Right renal pelvis (tissue), 4 donors: ENCODE measurements around the gene SP7. TPM values are rescaled to one million over a fixed set of nuclear protein-coding genes. Genes with fewer than 3 reads are reported as not detected.
"Not testable (repeated sequence)": the region's sequence is repeated elsewhere in the genome, so short reads cannot be mapped to it uniquely, and the experiment has no call there.

Source experiments
- DNase-seq, 4 donors: peaks; one replicate each; pipeline ENCODE4 v3.0.0-alpha.2; 2013; ENCODE audit warnings: low read depth in 4 of 4, low spot score in 3 of 4, missing footprints in 1 of 4
- polyA plus RNA-seq, 4 donors: library from polyadenylated mRNA; unstranded; fragments of 120-200 nt; gene quantifications; one replicate each; pipeline ENCODE4 v1.2.1, GENCODE V29; 2013; ENCODE audit not compliant: insufficient read length in 4 of 4

SP7 gene
- polyA plus RNA-seq, 4 donors: 0.14 to 0.30 (median 0.16) TPM

- DNase-seq: no peak
Measured at GRCh38 chr12:53324113-53324778, 11.9 kb downstream of the SP7 start.

- no peak for DNase-seq
Measured at GRCh38 chr12:53320352-53321195, 15.6 kb downstream of the SP7 start.

GRCh38 chr12:53313996-53314395, 22.2 kb downstream of the SP7 start:
- no peak for DNase-seq

- DNase-seq: no peak
Measured at GRCh38 chr12:53308276-53308675, 27.9 kb downstream of the SP7 start.

- no peak for DNase-seq
Measured at GRCh38 chr12:53306826-53307225, 29.3 kb downstream of the SP7 start.

- no peak for DNase-seq
Measured at GRCh38 chr12:53302903-53303302, 33.3 kb downstream of the SP7 start.

- no peak for DNase-seq
Measured at GRCh38 chr12:53300187-53300586, 36.0 kb downstream of the SP7 start.

GRCh38 chr12:53299454-53300180, 36.5 kb downstream of the SP7 start, which contains the start of gene MYG1:
Gene MYG1 (plus strand): TSS chr12:53299695. CDS start chr12:53299738, 43 bp downstream.
- peak; percentile 81 to 83 (median 82) for DNase-seq

- no peak for DNase-seq
Measured at GRCh38 chr12:53299101-53299453, 37.1 kb downstream of the SP7 start.

- DNase-seq: no peak
Measured at GRCh38 chr12:53298164-53298563, 38.0 kb downstream of the SP7 start.

GRCh38 chr12:53297106-53297505, 39.0 kb downstream of the SP7 start:
- DNase-seq: not testable (repeated sequence)

- no peak for DNase-seq
Measured at GRCh38 chr12:53295891-53296219, 40.3 kb downstream of the SP7 start.

- DNase-seq: peak; percentile 78 to 80 (median 78)
Measured at GRCh38 chr12:53295070-53295890, 40.9 kb downstream of the SP7 start, which contains the start of gene PFDN5. Gene PFDN5 (plus strand): TSS chr12:53295542. CDS start chr12:53295568, 26 bp downstream.

GRCh38 chr12:53292426-53292825, 43.7 kb downstream of the SP7 start:
- no peak for DNase-seq

GRCh38 chr12:53290661-53291060, 45.5 kb downstream of the SP7 start:
- DNase-seq: no peak

- no peak for DNase-seq
Measured at GRCh38 chr12:53289891-53290290, 46.3 kb downstream of the SP7 start.

- no peak for DNase-seq
Measured at GRCh38 chr12:53288322-53288721, 47.8 kb downstream of the SP7 start.

GRCh38 chr12:53287741-53288216, 48.4 kb downstream of the SP7 start:
- peak in 1 of 4 donors; percentile 41 for DNase-seq

- no peak for DNase-seq
Measured at GRCh38 chr12:53286448-53286847, 49.7 kb downstream of the SP7 start.

GRCh38 chr12:53279888-53280498, 56.2 kb downstream of the SP7 start:
- DNase-seq: no peak
